HepG2 (cell line): Measurements from ENCODE around the gene ZBTB22. TPM values are rescaled to one million over a fixed set of nuclear protein-coding genes. Genes with fewer than 3 reads are reported as not detected.
A peak's percentile ranks its signal among the peaks of the same experiment; 100 is the strongest.

Experiments
- ISL2 ChIP-seq: sonication (generic); formaldehyde crosslinking; IDR thresholded peaks from 2 replicates; pipeline ENCODE4 v1.5.0; 2020; ENCODE audit warnings: missing genetic modification reagents
- RARG ChIP-seq: sonication (generic); formaldehyde crosslinking; IDR thresholded peaks from 2 replicates; pipeline ENCODE4 v1.4.0; 2020; ENCODE audit warnings: low read depth, mild to moderate bottlenecking, missing genetic modification reagents
- RBM39 ChIP-seq: fragments of 200-400 bp; formaldehyde crosslinking; IDR thresholded peaks from one replicate; pipeline ENCODE4 v1.6.1; 2018; ENCODE audit warnings: antibody characterized with exemption, mild to moderate bottlenecking, low read depth, low read length; ENCODE audit not compliant: poor library complexity, severe bottlenecking
- SMARCC2 ChIP-seq: fragments of 450-650 bp; IDR thresholded peaks from 2 replicates; pipeline ENCODE4 v1.6.1; 2017; ENCODE audit warnings: antibody characterized with exemption, mild to moderate bottlenecking
- TBX2 ChIP-seq: sonication (generic); formaldehyde crosslinking; IDR thresholded peaks from 2 replicates; pipeline ENCODE4 v1.5.0; 2020; ENCODE audit warnings: missing genetic modification reagents, mild to moderate bottlenecking, borderline replicate concordance
- TCF7L2 ChIP-seq: IDR thresholded peaks from 2 replicates; pipeline ENCODE4 v1.6.1; 2011; ENCODE audit warnings: mild to moderate bottlenecking, low read depth, low read length, moderate library complexity
- ZBTB7B ChIP-seq: sonication (generic); formaldehyde crosslinking; IDR thresholded peaks from 2 replicates; pipeline ENCODE4 v1.4.0; 2020; ENCODE audit warnings: missing genetic modification reagents
- ZNF777 ChIP-seq: sonication (generic); formaldehyde crosslinking; IDR thresholded peaks from 2 replicates; pipeline ENCODE4 v1.4.0; 2020; ENCODE audit warnings: missing genetic modification reagents
- polyA plus RNA-seq, 8 experiments: library from polyadenylated mRNA; depleted of rRNA in 3 of 8; stranded (reverse) in 7 of 8; unstranded in 1 of 8; fragments of >200 nt; fragmentation: Illumina TruSeq in 4 of 8; extraction: Trizol in 4 of 8; gene quantifications; 2 replicates each; pipeline versions ENCODE4 v1.2.1 to v1.2.3, GENCODE V29; 2011 to 2016; ENCODE audit warnings: low read depth in 4 of 8, missing spikeins in 1 of 8, mixed read lengths in 1 of 8; ENCODE audit not compliant: insufficient read depth in 1 of 8
- total RNA-seq, 5 experiments: library from RNA; depleted of rRNA; stranded (reverse); fragments of >200 nt; fragmentation: Illumina TruSeq; extraction: Trizol; gene quantifications; 2 replicates each; pipeline ENCODE4 v1.2.3, GENCODE V29; 2016; ENCODE audit warnings: low read depth in 1 of 5
- TF ChIP-seq, protein P1 (sequence below): sonication (generic); formaldehyde crosslinking; conservative IDR thresholded peaks from 2 replicates; pipeline ENCODE4 v1.8.1; 2023; ENCODE audit warnings: missing genetic modification reagents
- TF ChIP-seq, protein P2 (sequence below): sonication (generic); formaldehyde crosslinking; IDR thresholded peaks from 2 replicates; pipeline ENCODE4 v1.8.1; 2022; ENCODE audit warnings: low read depth, mild to moderate bottlenecking, missing genetic modification reagents
- TF ChIP-seq, protein P3 (sequence below): sonication (generic); formaldehyde crosslinking; IDR thresholded peaks from 2 replicates; pipeline ENCODE4 v1.4.0; 2020; ENCODE audit warnings: missing genetic modification reagents, borderline replicate concordance
- TF ChIP-seq, protein P4 (sequence below): sonication (generic); formaldehyde crosslinking; IDR thresholded peaks from 2 replicates; pipeline ENCODE4 v1.5.0; 2020; ENCODE audit warnings: missing genetic modification reagents, mild to moderate bottlenecking, borderline replicate concordance
- TF ChIP-seq, protein P5 (sequence below): sonication (generic); formaldehyde crosslinking; IDR thresholded peaks from 2 replicates; pipeline ENCODE4 v1.5.0; 2020; ENCODE audit warnings: missing genetic modification reagents

The ZBTB22 gene
- total and polyA plus RNA-seq, 2 of the 13 experiments (the other 11 are each of a cell fraction or from before 2014, with no cell fraction given) = 8.0 to 10.6 TPM

DNA sequence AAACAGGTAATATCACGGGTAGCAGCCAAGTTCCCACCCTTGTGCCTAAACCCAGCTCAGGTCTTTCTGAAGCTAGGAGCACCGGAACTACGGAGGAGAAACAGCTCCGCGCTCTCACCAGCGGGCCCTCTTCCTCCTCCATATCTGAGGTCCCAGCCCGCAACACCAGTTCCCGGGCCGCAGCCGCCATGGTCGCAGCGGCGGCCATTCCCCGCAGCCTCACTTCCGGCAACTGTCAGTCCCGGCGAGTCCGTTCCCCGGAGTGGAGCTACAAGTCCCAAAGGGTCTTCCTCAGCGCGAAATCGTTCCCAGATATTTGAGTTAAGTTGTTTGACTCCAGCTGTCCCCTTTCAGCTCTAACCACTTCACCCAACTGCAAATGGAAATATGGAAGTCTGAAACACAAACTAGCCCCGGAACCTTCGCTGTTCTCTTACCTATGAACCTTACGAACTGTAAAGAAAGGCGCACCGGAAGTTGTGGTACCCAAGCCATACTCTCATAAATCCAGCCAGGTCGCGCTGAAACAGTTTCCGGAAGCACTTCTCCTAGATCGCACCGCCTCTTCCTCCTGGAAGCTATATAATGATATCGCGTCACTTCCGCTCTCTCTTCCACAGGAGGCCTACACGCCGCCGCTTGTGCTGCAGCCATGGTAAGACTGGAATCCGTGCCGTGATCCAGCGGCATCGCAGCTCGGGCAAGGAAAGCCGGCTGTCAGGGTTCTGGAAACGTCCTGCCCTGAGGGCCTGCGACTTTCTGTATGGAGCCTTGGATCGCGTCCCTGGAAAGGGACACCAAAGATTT is 45.9 kb downstream of the ZBTB22 start, which contains the start of the genes RPS18 and VPS52 (continued):
- TF ChIP-seq, protein P1, sequence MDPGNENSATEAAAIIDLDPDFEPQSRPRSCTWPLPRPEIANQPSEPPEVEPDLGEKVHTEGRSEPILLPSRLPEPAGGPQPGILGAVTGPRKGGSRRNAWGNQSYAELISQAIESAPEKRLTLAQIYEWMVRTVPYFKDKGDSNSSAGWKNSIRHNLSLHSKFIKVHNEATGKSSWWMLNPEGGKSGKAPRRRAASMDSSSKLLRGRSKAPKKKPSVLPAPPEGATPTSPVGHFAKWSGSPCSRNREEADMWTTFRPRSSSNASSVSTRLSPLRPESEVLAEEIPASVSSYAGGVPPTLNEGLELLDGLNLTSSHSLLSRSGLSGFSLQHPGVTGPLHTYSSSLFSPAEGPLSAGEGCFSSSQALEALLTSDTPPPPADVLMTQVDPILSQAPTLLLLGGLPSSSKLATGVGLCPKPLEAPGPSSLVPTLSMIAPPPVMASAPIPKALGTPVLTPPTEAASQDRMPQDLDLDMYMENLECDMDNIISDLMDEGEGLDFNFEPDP (CRISPR knock-in tag) = peak; percentile 99
- TF ChIP-seq ISL2 (CRISPR knock-in tag) (peak; percentile 50; the same call in 1 of the 2 replicates), TCF7L2 (no peak), SMARCC2 (no peak), RARG (CRISPR knock-in tag) (peak; percentile 95; the same call in 1 of the 2 replicates), ZNF777 (CRISPR knock-in tag) (0 out of 2 replicates have a peak, but pooled peaks have one; percentile 30), ZBTB7B (peak; percentile 16; the same call in 1 of the 2 replicates), RBM39 (peak; percentile 65), TBX2 (CRISPR knock-in tag) (peak; percentile 78)
- TF ChIP-seq, protein P2, sequence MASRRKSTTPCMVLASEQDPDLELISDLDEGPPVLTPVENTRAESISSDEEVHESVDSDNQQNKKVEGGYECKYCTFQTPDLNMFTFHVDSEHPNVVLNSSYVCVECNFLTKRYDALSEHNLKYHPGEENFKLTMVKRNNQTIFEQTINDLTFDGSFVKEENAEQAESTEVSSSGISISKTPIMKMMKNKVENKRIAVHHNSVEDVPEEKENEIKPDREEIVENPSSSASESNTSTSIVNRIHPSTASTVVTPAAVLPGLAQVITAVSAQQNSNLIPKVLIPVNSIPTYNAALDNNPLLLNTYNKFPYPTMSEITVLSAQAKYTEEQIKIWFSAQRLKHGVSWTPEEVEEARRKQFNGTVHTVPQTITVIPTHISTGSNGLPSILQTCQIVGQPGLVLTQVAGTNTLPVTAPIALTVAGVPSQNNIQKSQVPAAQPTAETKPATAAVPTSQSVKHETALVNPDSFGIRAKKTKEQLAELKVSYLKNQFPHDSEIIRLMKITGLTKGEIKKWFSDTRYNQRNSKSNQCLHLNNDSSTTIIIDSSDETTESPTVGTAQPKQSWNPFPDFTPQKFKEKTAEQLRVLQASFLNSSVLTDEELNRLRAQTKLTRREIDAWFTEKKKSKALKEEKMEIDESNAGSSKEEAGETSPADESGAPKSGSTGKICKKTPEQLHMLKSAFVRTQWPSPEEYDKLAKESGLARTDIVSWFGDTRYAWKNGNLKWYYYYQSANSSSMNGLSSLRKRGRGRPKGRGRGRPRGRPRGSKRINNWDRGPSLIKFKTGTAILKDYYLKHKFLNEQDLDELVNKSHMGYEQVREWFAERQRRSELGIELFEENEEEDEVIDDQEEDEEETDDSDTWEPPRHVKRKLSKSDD (CRISPR knock-in tag) = peak; percentile 32; the same call in 1 of the 2 replicates
- TF ChIP-seq, protein P3, sequence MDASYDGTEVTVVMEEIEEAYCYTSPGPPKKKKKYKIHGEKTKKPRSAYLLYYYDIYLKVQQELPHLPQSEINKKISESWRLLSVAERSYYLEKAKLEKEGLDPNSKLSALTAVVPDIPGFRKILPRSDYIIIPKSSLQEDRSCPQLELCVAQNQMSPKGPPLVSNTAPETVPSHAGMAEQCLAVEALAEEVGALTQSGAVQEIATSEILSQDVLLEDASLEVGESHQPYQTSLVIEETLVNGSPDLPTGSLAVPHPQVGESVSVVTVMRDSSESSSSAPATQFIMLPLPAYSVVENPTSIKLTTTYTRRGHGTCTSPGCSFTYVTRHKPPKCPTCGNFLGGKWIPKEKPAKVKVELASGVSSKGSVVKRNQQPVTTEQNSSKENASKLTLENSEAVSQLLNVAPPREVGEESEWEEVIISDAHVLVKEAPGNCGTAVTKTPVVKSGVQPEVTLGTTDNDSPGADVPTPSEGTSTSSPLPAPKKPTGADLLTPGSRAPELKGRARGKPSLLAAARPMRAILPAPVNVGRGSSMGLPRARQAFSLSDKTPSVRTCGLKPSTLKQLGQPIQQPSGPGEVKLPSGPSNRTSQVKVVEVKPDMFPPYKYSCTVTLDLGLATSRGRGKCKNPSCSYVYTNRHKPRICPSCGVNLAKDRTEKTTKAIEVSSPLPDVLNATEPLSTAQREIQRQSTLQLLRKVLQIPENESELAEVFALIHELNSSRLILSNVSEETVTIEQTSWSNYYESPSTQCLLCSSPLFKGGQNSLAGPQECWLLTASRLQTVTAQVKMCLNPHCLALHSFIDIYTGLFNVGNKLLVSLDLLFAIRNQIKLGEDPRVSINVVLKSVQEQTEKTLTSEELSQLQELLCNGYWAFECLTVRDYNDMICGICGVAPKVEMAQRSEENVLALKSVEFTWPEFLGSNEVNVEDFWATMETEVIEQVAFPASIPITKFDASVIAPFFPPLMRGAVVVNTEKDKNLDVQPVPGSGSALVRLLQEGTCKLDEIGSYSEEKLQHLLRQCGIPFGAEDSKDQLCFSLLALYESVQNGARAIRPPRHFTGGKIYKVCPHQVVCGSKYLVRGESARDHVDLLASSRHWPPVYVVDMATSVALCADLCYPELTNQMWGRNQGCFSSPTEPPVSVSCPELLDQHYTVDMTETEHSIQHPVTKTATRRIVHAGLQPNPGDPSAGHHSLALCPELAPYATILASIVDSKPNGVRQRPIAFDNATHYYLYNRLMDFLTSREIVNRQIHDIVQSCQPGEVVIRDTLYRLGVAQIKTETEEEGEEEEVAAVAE = 0 out of 2 replicates have a peak, but pooled peaks have one; percentile 22
- TF ChIP-seq, protein P4, sequence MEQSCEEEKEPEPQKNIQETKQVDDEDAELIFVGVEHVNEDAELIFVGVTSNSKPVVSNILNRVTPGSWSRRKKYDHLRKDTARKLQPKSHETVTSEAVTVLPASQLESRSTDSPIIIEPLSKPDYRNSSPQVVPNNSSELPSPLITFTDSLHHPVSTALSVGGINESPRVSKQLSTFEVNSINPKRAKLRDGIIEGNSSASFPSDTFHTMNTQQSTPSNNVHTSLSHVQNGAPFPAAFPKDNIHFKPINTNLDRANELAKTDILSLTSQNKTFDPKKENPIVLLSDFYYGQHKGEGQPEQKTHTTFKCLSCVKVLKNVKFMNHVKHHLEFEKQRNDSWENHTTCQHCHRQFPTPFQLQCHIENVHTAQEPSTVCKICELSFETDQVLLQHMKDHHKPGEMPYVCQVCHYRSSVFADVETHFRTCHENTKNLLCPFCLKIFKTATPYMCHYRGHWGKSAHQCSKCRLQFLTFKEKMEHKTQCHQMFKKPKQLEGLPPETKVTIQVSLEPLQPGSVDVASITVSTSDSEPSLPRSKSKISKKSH (CRISPR knock-in tag) = peak; percentile 86; the same call in 1 of the 2 replicates
- TF ChIP-seq, protein P5, sequence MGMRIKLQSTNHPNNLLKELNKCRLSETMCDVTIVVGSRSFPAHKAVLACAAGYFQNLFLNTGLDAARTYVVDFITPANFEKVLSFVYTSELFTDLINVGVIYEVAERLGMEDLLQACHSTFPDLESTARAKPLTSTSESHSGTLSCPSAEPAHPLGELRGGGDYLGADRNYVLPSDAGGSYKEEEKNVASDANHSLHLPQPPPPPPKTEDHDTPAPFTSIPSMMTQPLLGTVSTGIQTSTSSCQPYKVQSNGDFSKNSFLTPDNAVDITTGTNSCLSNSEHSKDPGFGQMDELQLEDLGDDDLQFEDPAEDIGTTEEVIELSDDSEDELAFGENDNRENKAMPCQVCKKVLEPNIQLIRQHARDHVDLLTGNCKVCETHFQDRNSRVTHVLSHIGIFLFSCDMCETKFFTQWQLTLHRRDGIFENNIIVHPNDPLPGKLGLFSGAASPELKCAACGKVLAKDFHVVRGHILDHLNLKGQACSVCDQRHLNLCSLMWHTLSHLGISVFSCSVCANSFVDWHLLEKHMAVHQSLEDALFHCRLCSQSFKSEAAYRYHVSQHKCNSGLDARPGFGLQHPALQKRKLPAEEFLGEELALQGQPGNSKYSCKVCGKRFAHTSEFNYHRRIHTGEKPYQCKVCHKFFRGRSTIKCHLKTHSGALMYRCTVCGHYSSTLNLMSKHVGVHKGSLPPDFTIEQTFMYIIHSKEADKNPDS (CRISPR knock-in tag) = peak; percentile 93; the same call in 1 of the 2 replicates
